ENCODE measurements around the gene CTBP2. TPM values are rescaled to one million over a fixed set of nuclear protein-coding genes. Genes with fewer than 3 reads are reported as not detected.

The CTBP2 gene
- total and polyA plus RNA-seq, 11 donors: 10.1 to 45.5 (median 29.1) TPM

- H3K27me3 ChIP-seq: no peaks in the 10 kb centered on the region
- no peak for TF ChIP-seq CTCF (IDR thresholded peaks at IDR 0.05)
- TF ChIP-seq POLR2A (IDR thresholded peaks at IDR 0.05): no peak
- no peaks in the 10 kb centered on the region for H3K9me3 ChIP-seq
- intact Hi-C loops (cut with DNase I): no loop called here
- H3K27ac ChIP-seq: peak overlapping the region in 4 of 12 donors; percentile 49 to 76 (median 70)
- no peak overlapping the region for H3K4me3 ChIP-seq
- peaks cover 0 to 17% (median 9%) of the 10 kb centered on the region in 9 donors for H3K36me3 ChIP-seq
- 50 to 55% (median 54%) methylated on average over 12 of the region's 12 CpGs for WGBS, 4 donors
- ATAC-seq: no peak
- peaks cover 3 to 81% (median 50%) of the 10 kb centered on the region in 12 donors for H3K4me1 ChIP-seq
- no peak for DNase-seq
These were observed 135.0 kb downstream of the CTBP2 start for GRCh38 chr10:125025341-125025740.

GRCh38 chr10:125024497-125025234, 135.7 kb downstream of the CTBP2 start:
- peaks cover 0 to 17% (median 8%) of the 10 kb centered on the region in 9 donors for H3K36me3 ChIP-seq
- H3K9me3 ChIP-seq: peaks cover 0 to under 1% (median 0%) of the 10 kb centered on the region in 12 donors
- intact Hi-C loops (cut with DNase I): no loop called here
- H3K4me1 ChIP-seq: peaks cover 3 to 88% (median 53%) of the 10 kb centered on the region in 12 donors
- no peaks in the 10 kb centered on the region for H3K27me3 ChIP-seq
- peak overlapping the region in 11 of 12 donors; percentile 32 to 79 (median 64) for H3K27ac ChIP-seq
- DNase-seq (peak in 1 of 5 donors; percentile 16), ATAC-seq (no peak)
- WGBS, 4 donors: 42 to 50% (median 47%) methylated on average over 16 of the region's 16 CpGs
- peak overlapping the region in 7 of 12 donors; percentile 18 to 28 (median 26) for H3K4me3 ChIP-seq
- no peak for TF ChIP-seq CTCF (IDR thresholded peaks at IDR 0.05)
- no peak for TF ChIP-seq POLR2A (IDR thresholded peaks at IDR 0.05)

- TF ChIP-seq POLR2A (IDR thresholded peaks at IDR 0.05) (no peak), CTCF (IDR thresholded peaks at IDR 0.05) (no peak)
- DNase-seq (peak; percentile 59 to 87 (median 78)), ATAC-seq (peak; percentile 50 to 52 (median 51))
- H3K27me3 ChIP-seq: no peaks in the 10 kb centered on the region
- WGBS, 4 donors: 14 to 20% (median 18%) methylated on average over 23 to 26 of the region's 26 CpGs
- H3K4me3 ChIP-seq: peak overlapping the region in 7 of 12 donors; percentile 18 to 28 (median 26)
- H3K27ac ChIP-seq: peak overlapping the region; percentile 32 to 79 (median 58)
- peaks cover 3 to 93% (median 60%) of the 10 kb centered on the region in 12 donors for H3K4me1 ChIP-seq
- peaks cover 0 to 4% (median 0%) of the 10 kb centered on the region in 12 donors for H3K9me3 ChIP-seq
- peaks cover 0 to 17% (median 8%) of the 10 kb centered on the region in 9 donors for H3K36me3 ChIP-seq
- intact Hi-C loops (cut with DNase I): no loop called here
These were observed 136.4 kb downstream of the CTBP2 start for GRCh38 chr10:125023862-125024496.

- ATAC-seq (peak in 3 of 4 donors; percentile 8 to 29 (median 9)), DNase-seq (peak in 3 of 5 donors; percentile 41 to 70 (median 68))
- peak overlapping the region in 7 of 12 donors; percentile 14 to 28 (median 26) for H3K4me3 ChIP-seq
- TF ChIP-seq POLR2A (IDR thresholded peaks at IDR 0.05) (no peak), CTCF (IDR thresholded peaks at IDR 0.05) (no peak)
- peaks cover 2 to 93% (median 64%) of the 10 kb centered on the region in 12 donors for H3K4me1 ChIP-seq
- H3K27me3 ChIP-seq: no peaks in the 10 kb centered on the region
- peaks cover 0 to 4% (median 0%) of the 10 kb centered on the region in 12 donors for H3K9me3 ChIP-seq
- peaks cover 0 to 17% (median 8%) of the 10 kb centered on the region in 9 donors for H3K36me3 ChIP-seq
- peak overlapping the region in 10 of 12 donors; percentile 17 to 79 (median 64) for H3K27ac ChIP-seq
- WGBS, 4 donors: 19 to 50% (median 49%) methylated on average over 12 to 21 of the region's 21 CpGs
- intact Hi-C loops (cut with DNase I): no loop called here
These were observed 137.1 kb downstream of the CTBP2 start for GRCh38 chr10:125023255-125023654.
